ENCODE results near the gene CNGB1.

GRCh38 chr16:57912529-57913260 lies 58.2 kb downstream of the CNGB1 start:
- no peak for TF ChIP-seq POLR2A (IDR thresholded peaks at IDR 0.05)
- no peak for TF ChIP-seq CTCF (IDR thresholded peaks at IDR 0.05)
- TF ChIP-seq EP300 (IDR thresholded peaks at IDR 0.05; ENCODE audit: low read depth), result no peak
